ENCODE results near the gene PDGFA. TPM values are rescaled to one million over a fixed set of nuclear protein-coding genes. Genes with fewer than 3 reads are reported as not detected.
"Not testable (repeated sequence)": the region's sequence is repeated elsewhere in the genome, so short reads cannot be mapped to it uniquely, and the experiment has no call there.

PDGFA gene
- total RNA-seq, 2 experiments from 2014 or later: not detected

DNA sequence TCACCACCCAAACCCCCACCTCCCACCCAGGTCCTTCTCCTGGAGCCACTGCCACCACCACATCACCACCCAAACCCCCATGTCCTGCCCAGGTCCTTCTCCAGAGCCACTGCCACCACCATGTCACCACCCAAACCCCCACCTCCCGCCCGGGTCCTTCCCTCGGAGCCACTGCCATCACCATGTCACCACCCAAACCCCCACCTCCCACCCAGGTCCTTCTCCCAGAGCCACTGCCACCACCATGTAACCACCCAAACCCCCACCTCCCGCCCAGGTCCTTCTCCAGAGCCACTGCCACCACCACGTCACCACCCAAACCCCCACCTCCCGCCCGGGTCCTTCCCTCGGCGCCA is 31.9 kb upstream of the PDGFA start:
- H3K4me2 ChIP-seq (ENCODE audit: low read length); H3K4me1 ChIP-seq (ENCODE audit: insufficient read depth, low read length, poor library complexity, severe bottlenecking); H3K9me2 ChIP-seq (ENCODE audit: insufficient read depth, low read length); H4K20me1 ChIP-seq (ENCODE audit: insufficient read depth, low read length); H3K27ac ChIP-seq (ENCODE audit: low read depth, low read length, poor library complexity, severe bottlenecking); H3K36me3 ChIP-seq (ENCODE audit: insufficient read depth, low read length); DNase-seq (ENCODE audit: low spot score); CTCF ChIA-PET (ENCODE audit: unreplicated experiment); H3K9me3 ChIP-seq (ENCODE audit: low read length); BruUV-seq (replicated peaks); H3K79me2 ChIP-seq (ENCODE audit: insufficient read depth, low read depth, low read length); H3K4me3 ChIP-seq (ENCODE audit: low read depth, low read length, poor library complexity, severe bottlenecking); H2AFZ ChIP-seq (ENCODE audit: low read length); intact Hi-C loops (cut with micrococcal nuclease; ENCODE audit: unreplicated experiment): not testable (repeated sequence)
- POLR2A ChIA-PET: interaction anchor here (0.6 kb wide), 1 partner anchor 417 kb away, joined by 4 read pairs; no protein-coding TSS in a partner anchor

DNA sequence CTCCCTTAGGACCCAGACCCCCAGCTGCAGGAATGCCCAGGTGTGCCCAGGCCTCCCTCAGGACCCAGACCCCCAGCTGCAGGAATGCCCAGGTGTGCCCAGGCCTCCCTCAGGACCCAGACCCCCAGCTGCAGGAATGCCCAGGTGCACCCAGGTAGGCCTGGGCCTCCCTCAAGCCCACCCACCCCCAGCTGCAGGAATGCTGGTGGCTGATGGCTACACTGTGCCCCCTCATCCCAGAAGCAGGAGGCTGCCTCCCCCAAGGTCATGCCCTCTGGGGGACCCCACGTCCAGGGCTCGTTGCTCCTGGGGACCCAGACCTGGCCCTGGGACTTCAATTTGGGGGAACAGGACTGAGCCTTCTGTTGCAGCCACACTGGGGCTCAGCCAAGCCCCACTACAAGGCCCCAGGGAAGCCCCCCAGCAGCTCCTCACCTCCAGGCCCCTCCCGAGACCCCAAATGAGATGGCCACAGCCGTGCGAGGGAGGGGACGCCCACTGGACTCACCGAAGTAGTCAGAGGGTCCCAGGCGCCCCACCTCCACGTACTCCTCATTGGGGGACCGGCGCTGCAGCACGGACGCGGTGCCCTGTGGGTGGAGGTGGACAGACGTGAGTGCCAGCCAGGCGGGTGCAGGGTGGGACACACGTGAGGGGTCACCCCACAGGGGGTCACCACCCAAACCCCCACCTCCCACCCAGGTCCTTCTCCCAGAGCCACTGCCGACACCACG is 31.4 kb upstream of the PDGFA start:
- Histone ChIP-seq H3K9me3 (ENCODE audit: low read length) (no peaks in the 10 kb centered on the region), H3K9me2 (ENCODE audit: insufficient read depth, low read length) (no peaks in the 10 kb centered on the region), H3K4me3 (ENCODE audit: low read depth, low read length, poor library complexity, severe bottlenecking) (no peak overlapping the region), H2AFZ (ENCODE audit: low read length) (no peak overlapping the region), H3K36me3 (ENCODE audit: insufficient read depth, low read length) (no peaks in the 10 kb centered on the region), H3K4me2 (ENCODE audit: low read length) (no peak overlapping the region), H3K4me1 (ENCODE audit: insufficient read depth, low read length, poor library complexity, severe bottlenecking) (no peaks in the 10 kb centered on the region), H3K79me2 (ENCODE audit: insufficient read depth, low read depth, low read length) (no peaks in the 10 kb centered on the region), H3K27ac (ENCODE audit: low read depth, low read length, poor library complexity, severe bottlenecking) (no peak overlapping the region), H4K20me1 (ENCODE audit: insufficient read depth, low read length) (no peaks in the 10 kb centered on the region)
- POLR2A ChIA-PET: no interaction called here
- DNase-seq (ENCODE audit: low spot score): no peak
- intact Hi-C loops (cut with micrococcal nuclease; ENCODE audit: unreplicated experiment): no loop called here
- BruUV-seq (replicated peaks): no TSS peak
- TF ChIP-seq, protein P1, sequence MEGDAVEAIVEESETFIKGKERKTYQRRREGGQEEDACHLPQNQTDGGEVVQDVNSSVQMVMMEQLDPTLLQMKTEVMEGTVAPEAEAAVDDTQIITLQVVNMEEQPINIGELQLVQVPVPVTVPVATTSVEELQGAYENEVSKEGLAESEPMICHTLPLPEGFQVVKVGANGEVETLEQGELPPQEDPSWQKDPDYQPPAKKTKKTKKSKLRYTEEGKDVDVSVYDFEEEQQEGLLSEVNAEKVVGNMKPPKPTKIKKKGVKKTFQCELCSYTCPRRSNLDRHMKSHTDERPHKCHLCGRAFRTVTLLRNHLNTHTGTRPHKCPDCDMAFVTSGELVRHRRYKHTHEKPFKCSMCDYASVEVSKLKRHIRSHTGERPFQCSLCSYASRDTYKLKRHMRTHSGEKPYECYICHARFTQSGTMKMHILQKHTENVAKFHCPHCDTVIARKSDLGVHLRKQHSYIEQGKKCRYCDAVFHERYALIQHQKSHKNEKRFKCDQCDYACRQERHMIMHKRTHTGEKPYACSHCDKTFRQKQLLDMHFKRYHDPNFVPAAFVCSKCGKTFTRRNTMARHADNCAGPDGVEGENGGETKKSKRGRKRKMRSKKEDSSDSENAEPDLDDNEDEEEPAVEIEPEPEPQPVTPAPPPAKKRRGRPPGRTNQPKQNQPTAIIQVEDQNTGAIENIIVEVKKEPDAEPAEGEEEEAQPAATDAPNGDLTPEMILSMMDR (conservative IDR thresholded peaks at IDR 0.05; ENCODE audit: low read length): no peak
- no peak for TF ChIP-seq EZH2phosphoT487 (IDR thresholded peaks at IDR 0.05; ENCODE audit: borderline replicate concordance, low read depth, low read length)
- CTCF ChIA-PET (ENCODE audit: unreplicated experiment): no interaction called here

DNA sequence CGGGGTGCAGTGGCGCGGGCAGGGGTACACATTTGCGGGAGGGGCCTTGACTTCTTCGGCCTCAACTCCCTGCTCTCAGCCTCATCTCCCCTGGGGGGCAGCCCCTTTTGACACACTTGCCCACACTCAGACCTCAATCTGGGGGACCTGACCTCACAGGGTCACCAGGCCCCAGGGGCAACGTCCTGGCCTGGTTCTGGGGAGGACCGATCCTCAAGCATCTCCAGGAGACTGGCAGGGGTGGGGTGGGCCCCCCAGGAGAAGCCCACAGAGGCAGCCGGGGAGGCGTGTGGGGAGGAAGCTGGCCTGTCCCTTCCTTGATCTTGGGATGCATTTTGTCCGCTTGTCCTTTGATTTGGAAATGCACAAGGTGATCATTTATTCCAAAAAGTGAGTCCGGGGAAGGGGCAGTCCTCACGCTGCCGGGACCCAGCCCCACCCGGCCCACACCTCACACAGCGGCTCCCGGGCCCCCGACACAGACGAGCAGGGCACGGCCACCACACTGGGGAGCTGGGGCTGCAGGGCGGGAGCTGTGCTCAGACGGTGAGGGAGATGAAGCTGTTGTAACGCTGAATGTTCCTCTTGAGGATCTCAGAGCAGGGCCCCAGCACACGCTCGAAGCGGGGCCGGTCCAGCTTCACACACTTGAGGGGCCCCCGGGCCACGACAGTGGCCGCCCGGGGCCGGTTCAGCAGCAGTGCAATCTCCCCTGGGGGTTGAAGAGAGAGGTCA is 30.4 kb upstream of the PDGFA start:
- DNase-seq (ENCODE audit: low spot score): no peak
- TF ChIP-seq EZH2phosphoT487 (IDR thresholded peaks at IDR 0.05; ENCODE audit: borderline replicate concordance, low read depth, low read length): no peak
- TF ChIP-seq, protein P1 (conservative IDR thresholded peaks at IDR 0.05; ENCODE audit: low read length): no peak
- Histone ChIP-seq H3K27ac (ENCODE audit: low read depth, low read length, poor library complexity, severe bottlenecking) (no peak overlapping the region), H3K9me2 (ENCODE audit: insufficient read depth, low read length) (no peaks in the 10 kb centered on the region), H3K4me2 (ENCODE audit: low read length) (no peak overlapping the region), H3K36me3 (ENCODE audit: insufficient read depth, low read length) (no peaks in the 10 kb centered on the region), H3K79me2 (ENCODE audit: insufficient read depth, low read depth, low read length) (no peaks in the 10 kb centered on the region), H3K9me3 (ENCODE audit: low read length) (no peaks in the 10 kb centered on the region), H3K4me3 (ENCODE audit: low read depth, low read length, poor library complexity, severe bottlenecking) (no peak overlapping the region), H4K20me1 (ENCODE audit: insufficient read depth, low read length) (no peaks in the 10 kb centered on the region), H2AFZ (ENCODE audit: low read length) (no peak overlapping the region), H3K4me1 (ENCODE audit: insufficient read depth, low read length, poor library complexity, severe bottlenecking) (no peaks in the 10 kb centered on the region)
- CTCF ChIA-PET (ENCODE audit: unreplicated experiment): no interaction called here
- BruUV-seq (replicated peaks): no TSS peak
- intact Hi-C loops (cut with micrococcal nuclease; ENCODE audit: unreplicated experiment): no loop called here
- POLR2A ChIA-PET: no interaction called here
